Left lung (tissue), 10 donors: ENCODE results near the gene MTOR. TPM values are rescaled to one million over a fixed set of nuclear protein-coding genes. Genes with fewer than 3 reads are reported as not detected.

Source experiments
- ATAC-seq: fragments of 200-7000 bp; cut with Tn5 transposase; one replicate; pipeline ENCODE4 v1.9.1; 2020; ENCODE audit warnings: moderate library complexity
- DNase-seq, 4 donors: peaks; one replicate each; pipeline ENCODE4 v3.0.0-alpha.2; 2013 to 2020
- H3K27ac ChIP-seq, 2 donors: fragments of 200-600 bp; sonication (generic) in 1 of 2; one replicate each; pipeline versions ENCODE4 v1.5.0 to v1.8.0; 2020 to 2021
- H3K27me3 ChIP-seq, 2 donors: fragments of 200-600 bp; sonication (generic) in 1 of 2; one replicate each; pipeline versions ENCODE4 v1.5.0 to v1.8.0; 2020 to 2021
- H3K36me3 ChIP-seq, 2 donors: fragments of 200-600 bp; sonication (generic) in 1 of 2; one replicate each; pipeline versions ENCODE4 v1.5.0 to v1.8.0; 2020 to 2021
- H3K4me1 ChIP-seq, 2 donors: fragments of 200-600 bp; one replicate each; pipeline ENCODE4 v1.8.0; 2021
- H3K4me3 ChIP-seq, 2 donors: fragments of 200-600 bp; sonication (generic) in 1 of 2; one replicate each; pipeline versions ENCODE4 v1.5.0 to v1.8.0; 2020 to 2021; ENCODE audit warnings: mild to moderate bottlenecking in 1 of 2
- H3K9me3 ChIP-seq, 2 donors: fragments of 200-600 bp; sonication (generic) in 1 of 2; one replicate each; pipeline versions ENCODE4 v1.5.0 to v1.8.0; 2020 to 2021
- CTCF ChIP-seq, 2 donors: fragments of 200-600 bp; sonication (generic) in 1 of 2; IDR thresholded peaks; one replicate each; pipeline versions ENCODE4 v1.5.0 to v1.8.0; 2021; ENCODE audit warnings: antibody characterized with exemption in 2 of 2
- intact Hi-C, 2 donors: fragments of 100-400 bp; cut with DNase I; formaldehyde crosslinking; loops; one replicate each; pipeline versions ENCODE4 v1.11.2 to v1.14.2; 2022
- polyA plus RNA-seq, 6 donors: library from polyadenylated mRNA; unstranded; fragments of 120-200 nt; gene quantifications; one replicate each; pipeline ENCODE4 v1.2.1, GENCODE V29; 2013; ENCODE audit not compliant: insufficient read length in 6 of 6
- total RNA-seq, 2 donors: library from RNA; stranded (reverse); fragmentation: NEBNext Ultra II Directional; extraction: Animal tissue kit (Norgen Biotek cat#: 25700); gene quantifications; one replicate each; pipeline ENCODE4 v1.2.1, GENCODE V29; 2021
- donor health status: DM: no; HTN: yes; CAD: no.
- donor health status: DM: no; HTN: no; CAD: no.

The MTOR gene
- total and polyA plus RNA-seq, 8 donors, result 38.0 to 45.4 (median 39.9) TPM

DNA sequence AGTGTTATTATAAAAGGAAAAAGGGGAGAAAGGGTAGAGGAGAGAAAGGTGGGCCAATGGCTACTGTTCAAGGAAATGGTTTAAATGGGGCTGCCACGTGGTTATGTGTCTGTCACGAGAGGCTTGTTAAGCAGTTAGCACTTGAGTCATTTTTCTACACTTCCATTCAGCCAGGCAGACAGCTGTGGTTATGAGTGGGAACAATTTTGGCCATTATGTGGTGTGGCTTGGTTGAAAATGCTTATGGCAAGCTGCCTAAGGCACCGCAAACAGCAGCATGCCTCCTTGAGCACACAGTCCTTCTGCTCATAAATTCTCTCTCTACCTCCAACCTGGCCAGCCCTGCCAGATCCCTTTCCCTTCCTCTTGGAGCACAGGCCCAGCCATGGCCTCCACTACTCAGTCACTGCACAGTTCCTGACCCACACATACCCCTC, 199.4 kb downstream of the MTOR start:
- H3K27ac ChIP-seq, result no peak overlapping the region
- intact Hi-C loops, result no loop called here
- peaks cover 14 to 31% of the 10 kb centered on the region in 2 donors for H3K4me1 ChIP-seq
- no peaks in the 10 kb centered on the region for H3K27me3 ChIP-seq
- no peak for DNase-seq
- H3K9me3 ChIP-seq, result no peaks in the 10 kb centered on the region
- ATAC-seq, result no peak
- H3K36me3 ChIP-seq, result peaks cover 0 to 47% of the 10 kb centered on the region in 2 donors
- no peak overlapping the region for H3K4me3 ChIP-seq
- no peak for TF ChIP-seq CTCF (IDR thresholded peaks at IDR 0.05)

DNA sequence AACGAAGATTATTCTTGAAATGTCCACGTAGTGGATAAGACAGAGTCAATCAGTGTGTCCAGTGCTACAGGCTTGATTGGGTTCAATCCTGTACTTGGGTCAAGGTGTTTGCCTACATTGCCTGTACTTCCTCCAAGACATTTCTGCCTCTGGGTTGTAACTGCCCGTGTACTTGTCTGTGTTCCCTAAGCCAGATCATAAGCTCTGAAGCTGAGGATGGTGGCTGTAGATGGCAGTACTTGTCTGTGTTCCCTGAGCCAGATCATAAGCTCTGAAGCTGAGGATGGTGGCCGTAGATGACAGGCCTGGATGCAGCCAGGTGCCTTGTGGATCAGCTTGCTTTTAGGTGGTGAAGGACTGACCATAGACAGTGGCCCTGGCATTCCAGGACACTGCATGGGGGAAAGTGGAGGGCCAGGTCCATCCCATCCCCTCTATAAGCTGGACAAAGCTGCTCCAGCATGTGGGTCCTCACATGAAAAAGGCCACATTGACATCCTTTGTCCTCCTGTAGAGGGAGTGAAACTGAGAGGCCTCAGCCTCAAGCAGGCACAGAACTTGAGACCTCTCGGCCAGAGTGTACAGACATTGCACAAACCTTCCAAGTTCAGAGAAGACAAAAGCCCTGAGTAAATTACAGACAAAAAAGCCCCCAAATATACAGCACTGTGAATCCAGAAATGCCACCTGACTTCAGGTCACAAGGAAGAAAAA, 200.5 kb downstream of the MTOR start:
- Histone ChIP-seq H3K4me3 (no peak overlapping the region), H3K9me3 (no peaks in the 10 kb centered on the region), H3K36me3 (peaks cover 0 to 47% of the 10 kb centered on the region in 2 donors), H3K4me1 (peaks cover 14 to 31% of the 10 kb centered on the region in 2 donors), H3K27ac (no peak overlapping the region), H3K27me3 (no peaks in the 10 kb centered on the region)
- ATAC-seq (no peak), DNase-seq (no peak)
- intact Hi-C loops, result no loop called here
- no peak for TF ChIP-seq CTCF (IDR thresholded peaks at IDR 0.05)

DNA sequence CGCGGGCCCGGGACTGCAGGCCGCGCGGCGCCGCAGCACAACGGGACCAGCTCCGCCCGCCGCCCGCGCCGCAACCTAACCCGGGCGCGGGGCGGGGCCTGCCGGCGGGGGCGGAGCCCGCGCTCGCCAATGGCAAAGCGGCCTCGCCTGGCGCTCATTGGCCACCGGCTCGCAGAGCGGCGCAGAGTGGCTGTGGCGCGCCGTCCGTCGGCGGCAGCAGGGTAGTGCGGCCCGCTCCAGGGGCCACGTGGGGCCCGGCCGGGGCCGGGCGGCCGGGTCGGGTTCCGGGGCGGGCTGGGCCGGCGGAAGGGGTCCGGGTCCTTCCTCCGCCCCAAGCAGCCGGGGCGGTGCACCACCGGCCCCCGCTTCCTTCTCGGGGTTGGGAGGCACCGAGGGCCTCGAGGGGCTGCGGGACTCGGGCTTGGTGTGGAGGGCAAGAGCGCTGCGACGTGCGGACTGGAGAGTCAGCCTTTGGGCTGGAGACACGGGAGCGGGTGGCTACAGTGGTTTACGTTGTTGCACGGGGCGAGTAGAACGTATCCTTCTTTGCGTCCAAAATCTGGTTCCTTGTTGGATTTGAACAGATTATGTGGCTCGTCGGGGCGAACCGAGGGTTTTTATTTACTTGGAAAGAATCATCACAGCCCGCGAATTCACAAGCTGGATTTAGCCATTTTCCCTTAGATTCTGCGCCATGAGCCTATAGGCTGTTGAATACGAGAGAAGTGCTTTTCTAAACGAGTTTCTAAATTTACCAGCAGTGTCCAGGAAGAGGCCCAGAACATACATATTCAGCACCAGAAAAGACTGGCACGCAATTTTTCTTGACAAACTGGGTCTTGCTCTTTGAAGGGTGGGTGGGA, 202.2 kb downstream of the MTOR start, which contains the start of gene SRM:
Gene SRM (minus strand): TSS at position 51 of the 863 bp plus-strand sequence. CDS start 75 bp downstream, outside the sequence.
- H3K27me3 ChIP-seq, result no peaks in the 10 kb centered on the region
- H3K36me3 ChIP-seq, result peaks cover 0 to 47% of the 10 kb centered on the region in 2 donors
- TF ChIP-seq CTCF (IDR thresholded peaks at IDR 0.05), result peak; percentile 49 to 70
- H3K4me1 ChIP-seq, result peaks cover 14 to 31% of the 10 kb centered on the region in 2 donors
- peak within 1 kb of the TSS; percentile 93 to 95 for H3K4me3 ChIP-seq
- ATAC-seq, result peak; percentile 99
- DNase-seq, result peak; percentile 83 to 97 (median 92)
- intact Hi-C loops, result no loop called here
- peak within 1 kb of the TSS; percentile 55 to 71 for H3K27ac ChIP-seq
- H3K9me3 ChIP-seq, result no peaks in the 10 kb centered on the region

GRCh38 chr1:11059155-11059967, 203.0 kb downstream of the MTOR start:
- intact Hi-C loops, result no loop called here
- ATAC-seq (no peak), DNase-seq (no peak)
- Histone ChIP-seq H3K4me3 (peak overlapping the region; percentile 93 to 95), H3K27ac (peak overlapping the region in 1 of 2 donors; percentile 57), H3K27me3 (no peaks in the 10 kb centered on the region), H3K4me1 (peaks cover 14 to 31% of the 10 kb centered on the region in 2 donors), H3K9me3 (no peaks in the 10 kb centered on the region), H3K36me3 (peaks cover 0 to 48% of the 10 kb centered on the region in 2 donors)
- no peak for TF ChIP-seq CTCF (IDR thresholded peaks at IDR 0.05)
